Right atrium auricular region (tissue), 2 donors: ENCODE measurements around the gene HDGFL3. TPM values are rescaled to one million over a fixed set of nuclear protein-coding genes. Genes with fewer than 3 reads are reported as not detected.

Experiments used
- DNase-seq: peaks from one replicate; pipeline ENCODE4 v3.0.0-alpha.2; 2019; ENCODE audit warnings: low spot score
- H3K27ac ChIP-seq, 2 donors: fragments of 200-600 bp; sonication (generic); 1 replicate in 1 of 2; 2 replicates in 1 of 2; pipeline ENCODE4 v1.5.1; 2016 to 2019
- H3K27me3 ChIP-seq, 2 donors: fragments of 200-600 bp; sonication (generic); one replicate each; pipeline versions ENCODE4 v1.5.1 to v1.6.0; 2017 to 2019
- H3K36me3 ChIP-seq: fragments of 200-600 bp; sonication (generic); one replicate; pipeline ENCODE4 v1.5.1; 2016
- H3K4me1 ChIP-seq, 2 donors: fragments of 200-600 bp; sonication (generic); one replicate each; pipeline versions ENCODE4 v1.5.1 to v1.6.0; 2017 to 2019
- H3K4me3 ChIP-seq, 2 donors: fragments of 200-600 bp; sonication (generic); 1 replicate in 1 of 2; 2 replicates in 1 of 2; pipeline ENCODE4 v1.5.1; 2017 to 2019; ENCODE audit warnings: mild to moderate bottlenecking in 1 of 2, moderate library complexity in 1 of 2
- H3K9me3 ChIP-seq, 2 donors: fragments of 200-600 bp; sonication (generic); one replicate each; pipeline ENCODE4 v1.5.1; 2019
- total RNA-seq, 2 donors: library from RNA; depleted of rRNA; stranded (reverse); fragments of >200 nt; gene quantifications; one replicate each; pipeline ENCODE4 v1.1.0, GENCODE V29; 2016
- TF ChIP-seq, protein P1 (sequence below), 2 donors: fragments of 200-600 bp; sonication (generic); IDR thresholded peaks; one replicate each; pipeline ENCODE4 v1.5.1; 2019; ENCODE audit warnings: antibody characterized with exemption in 2 of 2

The HDGFL3 gene
- total RNA-seq, 2 donors from 2014 or later, result 25.6 to 30.0 TPM

DNA sequence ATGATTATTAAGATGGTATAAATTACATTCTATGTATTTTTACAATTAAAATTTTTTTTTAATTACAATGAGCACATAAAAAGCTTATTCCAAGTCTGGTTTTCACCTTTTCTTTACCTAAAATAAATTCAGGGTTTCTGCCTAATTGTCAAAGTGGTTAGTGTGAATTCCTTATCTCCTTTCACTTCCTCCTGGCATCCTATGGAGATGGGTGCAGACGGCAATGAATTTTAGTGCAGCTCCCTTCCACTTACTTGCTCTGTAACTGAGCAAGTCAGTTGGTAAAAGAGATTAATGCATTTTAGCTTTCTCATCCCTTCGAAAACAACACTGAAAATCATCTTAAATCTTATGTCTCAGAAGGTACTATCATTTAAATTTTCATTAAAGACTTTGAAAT is 13.1 kb downstream of the HDGFL3 start:
- no peak for DNase-seq
- TF ChIP-seq, protein P1, sequence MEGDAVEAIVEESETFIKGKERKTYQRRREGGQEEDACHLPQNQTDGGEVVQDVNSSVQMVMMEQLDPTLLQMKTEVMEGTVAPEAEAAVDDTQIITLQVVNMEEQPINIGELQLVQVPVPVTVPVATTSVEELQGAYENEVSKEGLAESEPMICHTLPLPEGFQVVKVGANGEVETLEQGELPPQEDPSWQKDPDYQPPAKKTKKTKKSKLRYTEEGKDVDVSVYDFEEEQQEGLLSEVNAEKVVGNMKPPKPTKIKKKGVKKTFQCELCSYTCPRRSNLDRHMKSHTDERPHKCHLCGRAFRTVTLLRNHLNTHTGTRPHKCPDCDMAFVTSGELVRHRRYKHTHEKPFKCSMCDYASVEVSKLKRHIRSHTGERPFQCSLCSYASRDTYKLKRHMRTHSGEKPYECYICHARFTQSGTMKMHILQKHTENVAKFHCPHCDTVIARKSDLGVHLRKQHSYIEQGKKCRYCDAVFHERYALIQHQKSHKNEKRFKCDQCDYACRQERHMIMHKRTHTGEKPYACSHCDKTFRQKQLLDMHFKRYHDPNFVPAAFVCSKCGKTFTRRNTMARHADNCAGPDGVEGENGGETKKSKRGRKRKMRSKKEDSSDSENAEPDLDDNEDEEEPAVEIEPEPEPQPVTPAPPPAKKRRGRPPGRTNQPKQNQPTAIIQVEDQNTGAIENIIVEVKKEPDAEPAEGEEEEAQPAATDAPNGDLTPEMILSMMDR (IDR thresholded peaks at IDR 0.05), result no peak
- no peaks in the 10 kb centered on the region for H3K36me3 ChIP-seq
- H3K4me3 ChIP-seq, result no peak overlapping the region
- no peak overlapping the region for H3K27ac ChIP-seq
- H3K4me1 ChIP-seq, result no peaks in the 10 kb centered on the region
- H3K9me3 ChIP-seq, result no peaks in the 10 kb centered on the region
- no peaks in the 10 kb centered on the region for H3K27me3 ChIP-seq

DNA sequence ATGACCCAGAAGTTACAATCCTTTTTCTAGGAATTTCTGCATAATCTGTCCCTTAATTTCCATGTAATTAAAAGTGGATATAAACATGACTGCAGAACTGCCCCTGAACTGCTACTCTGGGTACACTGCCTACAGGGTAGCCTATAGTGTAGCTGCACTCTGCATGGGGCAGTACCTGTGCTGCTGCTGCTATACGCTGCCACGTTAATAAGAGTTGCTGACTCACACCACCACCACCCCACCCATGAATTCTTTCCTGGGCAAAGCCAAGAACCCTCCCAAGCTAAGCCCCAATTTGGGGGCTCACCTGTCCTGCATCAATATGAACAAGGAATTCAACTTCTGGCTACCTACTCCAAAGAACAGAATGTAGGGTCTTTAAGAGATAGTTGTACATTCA is 13.9 kb downstream of the HDGFL3 start:
- no peaks in the 10 kb centered on the region for H3K4me1 ChIP-seq
- TF ChIP-seq, protein P1 (IDR thresholded peaks at IDR 0.05), result no peak

DNA sequence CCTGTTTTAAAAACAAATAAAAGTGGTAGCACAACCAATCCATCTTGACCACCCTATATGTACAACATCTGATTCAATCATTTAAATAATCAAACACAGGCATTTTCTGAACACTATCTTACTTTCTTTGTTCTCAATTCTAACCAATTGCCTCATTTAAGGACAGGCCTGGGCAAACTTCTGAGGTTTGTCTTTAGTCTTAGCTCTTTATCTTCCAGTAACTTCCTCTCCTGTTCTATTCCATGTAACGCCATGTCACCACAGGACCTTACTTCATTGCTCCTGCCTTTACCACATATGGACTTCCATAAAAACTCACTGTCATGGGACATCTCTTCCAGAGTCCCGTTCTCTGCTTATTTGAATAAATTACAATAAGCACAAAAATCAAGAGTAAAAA is 14.9 kb downstream of the HDGFL3 start:
- no peaks in the 10 kb centered on the region for H3K36me3 ChIP-seq
- H3K27ac ChIP-seq, result no peak overlapping the region
- no peaks in the 10 kb centered on the region for H3K27me3 ChIP-seq
- no peak overlapping the region for H3K4me3 ChIP-seq
- DNase-seq, result no peak
- no peaks in the 10 kb centered on the region for H3K9me3 ChIP-seq
- H3K4me1 ChIP-seq, result no peaks in the 10 kb centered on the region
- TF ChIP-seq, protein P1 (IDR thresholded peaks at IDR 0.05), result no peak

More for the DNA sequence above, 13.9 kb downstream of the HDGFL3 start:
- H3K4me3 ChIP-seq, result no peak overlapping the region
- H3K36me3 ChIP-seq, result no peaks in the 10 kb centered on the region
- H3K27me3 ChIP-seq, result no peaks in the 10 kb centered on the region
- no peak overlapping the region for H3K27ac ChIP-seq
- no peaks in the 10 kb centered on the region for H3K9me3 ChIP-seq
- DNase-seq, result no peak

DNA sequence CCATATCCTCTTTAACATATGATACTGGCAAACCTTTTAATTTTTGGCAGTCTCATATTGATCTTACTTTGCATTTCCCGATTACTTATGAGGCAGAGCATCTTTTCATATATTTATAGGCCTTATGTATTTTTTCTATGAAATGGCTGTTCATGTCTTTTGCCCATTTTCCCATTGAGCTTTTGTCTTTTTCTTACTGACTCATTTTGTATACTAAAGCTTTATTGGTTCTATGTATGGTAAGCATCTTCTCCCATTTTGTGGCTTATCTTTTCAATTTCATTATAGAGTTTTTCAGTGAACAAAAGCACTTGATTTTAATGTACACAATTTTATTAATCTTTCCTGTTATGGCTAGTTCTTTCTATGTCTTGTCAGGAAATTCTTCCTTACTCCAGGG is 17.2 kb downstream of the HDGFL3 start:
- no peaks in the 10 kb centered on the region for H3K4me1 ChIP-seq
- no peak overlapping the region for H3K4me3 ChIP-seq
- no peaks in the 10 kb centered on the region for H3K9me3 ChIP-seq
- no peak overlapping the region for H3K27ac ChIP-seq
- TF ChIP-seq, protein P1 (IDR thresholded peaks at IDR 0.05), result no peak
- H3K36me3 ChIP-seq, result no peaks in the 10 kb centered on the region
- no peaks in the 10 kb centered on the region for H3K27me3 ChIP-seq
- DNase-seq, result no peak

DNA sequence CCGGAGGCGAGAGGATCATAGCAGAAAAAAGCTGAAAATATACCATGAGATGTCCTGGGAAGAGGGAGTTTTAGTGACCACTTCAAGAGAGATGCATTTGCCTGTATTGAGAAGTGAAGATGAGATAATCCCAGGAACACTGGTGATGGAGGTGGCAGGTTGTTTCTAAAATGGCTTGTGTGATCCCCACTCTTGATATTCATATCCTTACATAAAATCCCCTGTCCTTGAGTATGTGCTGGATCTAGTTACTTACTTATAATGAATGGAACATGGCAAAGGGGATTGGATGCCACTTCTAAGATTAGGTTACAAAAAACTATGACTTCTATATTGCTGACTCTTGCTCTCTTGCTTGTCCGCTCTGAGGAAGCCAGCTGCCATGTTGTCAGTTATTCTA is 22.1 kb downstream of the HDGFL3 start:
- TF ChIP-seq, protein P1 (IDR thresholded peaks at IDR 0.05), result no peak
- H3K36me3 ChIP-seq, result no peaks in the 10 kb centered on the region
- H3K27me3 ChIP-seq, result no peaks in the 10 kb centered on the region
- no peak overlapping the region for H3K4me3 ChIP-seq
- H3K9me3 ChIP-seq, result no peaks in the 10 kb centered on the region
- H3K4me1 ChIP-seq, result no peaks in the 10 kb centered on the region
- DNase-seq, result no peak
- no peak overlapping the region for H3K27ac ChIP-seq

DNA sequence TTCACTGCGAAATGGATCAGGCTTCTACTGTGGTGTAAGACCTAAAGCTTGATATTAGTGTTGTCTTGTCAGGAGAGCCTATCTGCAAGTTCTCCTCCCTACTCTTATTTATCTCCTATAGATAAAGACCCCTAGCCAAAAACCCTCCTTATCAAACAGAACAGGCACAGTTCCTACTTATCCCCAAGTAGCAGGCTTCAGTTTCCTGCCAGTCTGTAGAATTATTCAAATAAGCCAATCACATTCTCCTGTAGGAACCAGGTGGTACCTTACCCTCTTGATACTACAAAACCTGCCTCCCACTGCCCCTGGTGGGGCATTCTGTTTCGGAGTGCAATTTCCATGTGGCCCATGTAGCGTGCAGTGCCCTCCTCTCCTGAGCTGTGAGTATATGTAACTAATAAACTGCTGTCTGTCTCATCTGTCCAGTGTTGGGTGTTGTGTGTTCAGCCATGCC is 28.7 kb downstream of the HDGFL3 start:
- no peaks in the 10 kb centered on the region for H3K9me3 ChIP-seq
- no peaks in the 10 kb centered on the region for H3K36me3 ChIP-seq
- H3K27ac ChIP-seq, result no peak overlapping the region
- H3K27me3 ChIP-seq, result no peaks in the 10 kb centered on the region
- no peak for DNase-seq
- no peak overlapping the region for H3K4me3 ChIP-seq
- peaks cover 0 to 5% of the 10 kb centered on the region in 2 donors for H3K4me1 ChIP-seq
- TF ChIP-seq, protein P1 (IDR thresholded peaks at IDR 0.05), result no peak
